Neural cell (in vitro differentiated cells): ENCODE results near the gene CAV2. TPM values are rescaled to one million over a fixed set of nuclear protein-coding genes. Genes with fewer than 3 reads are reported as not detected.

ENCODE experiments used
- H2AFZ ChIP-seq: fragments of 200-600, 300-800 bp; sonication (generic), shearing (Covaris generic); 2 replicates; pipeline ENCODE4 v1.6.0; 2014; ENCODE audit warnings: low read depth, mild to moderate bottlenecking, antibody characterized with exemption, low read length, moderate library complexity
- H3F3A ChIP-seq: fragments of 200-600 bp; shearing (Covaris generic); 2 replicates; pipeline ENCODE4 v1.6.1; 2016; ENCODE audit warnings: mild to moderate bottlenecking, moderate library complexity, mixed read lengths, antibody characterized with exemption, low read length; ENCODE audit not compliant: insufficient read depth, poor library complexity, severe bottlenecking
- H3K27ac ChIP-seq: fragments of 200-600, 300-800 bp; sonication (generic), shearing (Covaris generic); 2 replicates; pipeline ENCODE4 v1.5.1; 2014; ENCODE audit warnings: mild to moderate bottlenecking, low read length, moderate library complexity
- H3K27me3 ChIP-seq: fragments of 300-800, 200-600 bp; sonication (generic), shearing (Covaris generic); 2 replicates; pipeline ENCODE4 v1.6.0; 2014; ENCODE audit warnings: mild to moderate bottlenecking, low read depth, low read length, moderate library complexity; ENCODE audit not compliant: insufficient read depth
- H3K36me3 ChIP-seq: fragments of 300-800, 200-600 bp; sonication (generic), shearing (Covaris generic); 2 replicates; pipeline ENCODE4 v1.5.1; 2014; ENCODE audit warnings: mild to moderate bottlenecking, antibody characterized with exemption, low read length, moderate library complexity; ENCODE audit not compliant: insufficient read depth
- H3K4me2 ChIP-seq: fragments of 300-800, 200-600 bp; sonication (generic), shearing (Covaris generic); 2 replicates; pipeline ENCODE4 v1.6.0; 2014; ENCODE audit warnings: mild to moderate bottlenecking, low read length
- H3K4me3 ChIP-seq: fragments of 300-800, 200-600 bp; sonication (generic), shearing (Covaris generic); 2 replicates; pipeline ENCODE4 v1.5.1; 2014; ENCODE audit warnings: mild to moderate bottlenecking, low read length, moderate library complexity
- H3K79me2 ChIP-seq: fragments of 200-600 bp; shearing (Covaris generic); replicated peaks from 2 replicates; pipeline ENCODE4 v1.6.0; 2014; ENCODE audit warnings: mild to moderate bottlenecking, low read length, moderate library complexity; ENCODE audit not compliant: insufficient read depth
- H3K9ac ChIP-seq: fragments of 300-800, 200-600 bp; sonication (generic), shearing (Covaris generic); 2 replicates; pipeline ENCODE4 v1.6.1; 2016; ENCODE audit warnings: mild to moderate bottlenecking, low read length, mixed read lengths
- H3K9me2 ChIP-seq: fragments of 200-600 bp; shearing (Covaris generic); 2 replicates; pipeline ENCODE4 v1.6.1; 2016; ENCODE audit warnings: mild to moderate bottlenecking, low read length, mixed read lengths; ENCODE audit not compliant: insufficient read depth
- H3K9me3 ChIP-seq: fragments of 200-600, 300-800 bp; sonication (generic), shearing (Covaris generic); 2 replicates; pipeline ENCODE4 v1.6.1; 2016; ENCODE audit warnings: mild to moderate bottlenecking, mixed run types, low read length, moderate library complexity, mixed read lengths
- H4K20me1 ChIP-seq: fragments of 200-600 bp; shearing (Covaris generic); 2 replicates; pipeline ENCODE4 v1.6.1; 2016; ENCODE audit warnings: mild to moderate bottlenecking, mixed run types; ENCODE audit not compliant: insufficient read depth
- CTCF ChIP-seq: fragments of 450-650 bp; IDR thresholded peaks from 2 replicates; pipeline ENCODE4 v1.5.1; 2014; ENCODE audit warnings: antibody characterized with exemption, mild to moderate bottlenecking, moderate library complexity; ENCODE audit not compliant: poor library complexity, severe bottlenecking
- EP300 ChIP-seq: fragments of 450-650 bp; conservative IDR thresholded peaks from 2 replicates; pipeline ENCODE4 v1.6.1; 2014; ENCODE audit warnings: antibody characterized with exemption, mild to moderate bottlenecking, moderate library complexity; ENCODE audit not compliant: poor library complexity, severe bottlenecking
- EZH2 ChIP-seq: fragments of 200-600, 300-800 bp; shearing (Covaris generic), sonication (generic); IDR thresholded peaks from 2 replicates; pipeline ENCODE4 v1.6.1; 2014; ENCODE audit warnings: antibody characterized with exemption, low read length, borderline replicate concordance, mild to moderate bottlenecking; ENCODE audit not compliant: insufficient read depth, poor library complexity, severe bottlenecking
- MXI1 ChIP-seq: fragments of 450-650 bp; conservative IDR thresholded peaks from 2 replicates; pipeline ENCODE4 v1.6.1; 2014; ENCODE audit warnings: antibody characterized with exemption, mild to moderate bottlenecking; ENCODE audit not compliant: poor library complexity, severe bottlenecking
- POLR2AphosphoS5 ChIP-seq: IDR thresholded peaks from 2 replicates; pipeline ENCODE4 v1.6.1; 2012
- RAD21 ChIP-seq: fragments of 450-650 bp; conservative IDR thresholded peaks from 2 replicates; pipeline ENCODE4 v1.6.1; 2014; ENCODE audit warnings: antibody characterized with exemption, mild to moderate bottlenecking, moderate library complexity
- REST ChIP-seq: IDR thresholded peaks from 2 replicates; pipeline ENCODE4 v1.6.1; 2012; ENCODE audit warnings: borderline replicate concordance
- SMC3 ChIP-seq: fragments of 450-650 bp; conservative IDR thresholded peaks from 2 replicates; pipeline ENCODE4 v1.6.1; 2014; ENCODE audit warnings: antibody characterized with exemption, mild to moderate bottlenecking, moderate library complexity; ENCODE audit not compliant: poor library complexity
- TAF1 ChIP-seq: IDR thresholded peaks from 2 replicates; pipeline ENCODE4 v1.6.1; 2012; ENCODE audit warnings: low read depth
- polyA plus RNA-seq: library from polyadenylated mRNA; depleted of rRNA; stranded (reverse); fragments of >200 nt; gene quantifications from 2 replicates; pipeline ENCODE4 v1.2.3, GENCODE V29; 2014

CAV2 gene
- polyA plus RNA-seq, 1 donor from 2014 or later: not detected

DNA sequence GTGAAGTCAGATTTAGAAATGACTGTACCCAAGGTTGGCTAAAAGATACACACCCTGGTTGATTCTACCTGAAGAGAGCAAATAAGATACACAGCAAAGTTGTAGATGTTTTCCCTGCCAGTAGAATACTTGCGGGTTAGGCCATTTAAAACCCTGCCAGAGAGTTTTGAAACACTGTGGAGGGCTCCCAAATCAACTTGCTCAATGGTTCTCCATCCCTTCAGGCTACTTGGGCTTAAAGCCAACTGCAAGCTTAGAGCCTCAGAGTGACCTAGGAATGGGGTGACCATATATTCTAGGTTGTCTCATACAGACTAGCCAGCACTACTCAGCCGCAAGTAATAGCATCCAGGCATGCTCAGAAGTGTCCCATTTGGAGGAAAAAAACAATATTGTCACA, 35.3 kb downstream of the CAV2 start:
- no peak overlapping the region for H3K27ac ChIP-seq
- no peak for TF ChIP-seq MXI1
- TF ChIP-seq TAF1: no peak
- TF ChIP-seq CTCF: no peak
- TF ChIP-seq EZH2: no peak
- TF ChIP-seq EP300: no peak
- no peak for TF ChIP-seq REST
- TF ChIP-seq RAD21: no peak
- TF ChIP-seq POLR2AphosphoS5: no peak
- TF ChIP-seq SMC3: no peak
- no peaks in the 10 kb centered on the region for H3K79me2 ChIP-seq
- no peak overlapping the region for H3K9ac ChIP-seq
- no peaks in the 10 kb centered on the region for H3F3A ChIP-seq
- H3K36me3 ChIP-seq: no peaks in the 10 kb centered on the region
- no peaks in the 10 kb centered on the region for H3K27me3 ChIP-seq
- H3K4me2 ChIP-seq: no peak overlapping the region
- no peak overlapping the region for H3K4me3 ChIP-seq
- no peaks in the 10 kb centered on the region for H3K9me3 ChIP-seq
- no peaks in the 10 kb centered on the region for H3K9me2 ChIP-seq
- no peaks in the 10 kb centered on the region for H4K20me1 ChIP-seq
- H2AFZ ChIP-seq: no peak overlapping the region

- Histone ChIP-seq H3K9me2 (no peaks in the 10 kb centered on the region), H4K20me1 (no peaks in the 10 kb centered on the region), H3K79me2 (no peaks in the 10 kb centered on the region), H3K9me3 (no peaks in the 10 kb centered on the region), H3K27me3 (no peaks in the 10 kb centered on the region), H3K27ac (no peak overlapping the region), H3F3A (no peaks in the 10 kb centered on the region), H3K9ac (no peak overlapping the region), H2AFZ (no peak overlapping the region), H3K4me3 (no peak overlapping the region), H3K4me2 (no peak overlapping the region), H3K36me3 (no peaks in the 10 kb centered on the region)
- TF ChIP-seq MXI1 (no peak), SMC3 (no peak), RAD21 (no peak), REST (no peak)
Observed at GRCh38 chr7:116535416-116535815, 35.9 kb downstream of the CAV2 start.
